GM19324 (cell line): ENCODE data around the gene SGCD.

Source experiments
- ATAC-seq: cut with Tn5 transposase; IDR thresholded peaks from one replicate; pipeline ENCODE4 v1.9.1; 2021; ENCODE audit warnings: mild to moderate bottlenecking, moderate library complexity; ENCODE audit not compliant: unreplicated experiment, low FRiP score

The SGCD gene

DNA sequence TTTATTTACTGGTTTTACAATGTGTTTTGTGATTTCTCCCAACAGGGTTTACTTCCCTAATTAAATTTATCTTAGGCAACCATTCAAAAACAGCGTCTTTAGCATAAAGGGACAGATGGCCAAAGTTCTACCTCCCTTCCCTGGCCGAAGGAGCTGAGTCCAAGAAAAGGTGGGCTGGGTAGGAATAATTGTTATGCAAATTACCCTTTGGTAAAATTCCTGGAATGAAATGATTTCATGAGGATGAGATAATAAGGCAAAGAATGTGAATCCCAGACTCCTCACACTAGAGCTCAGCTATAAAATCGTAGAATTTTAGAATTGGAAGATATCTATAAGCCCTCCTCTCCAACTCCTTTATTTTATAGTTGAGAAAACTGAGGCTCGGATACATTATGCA lies 119.6 kb downstream of the SGCD start:
- no peak for ATAC-seq

DNA sequence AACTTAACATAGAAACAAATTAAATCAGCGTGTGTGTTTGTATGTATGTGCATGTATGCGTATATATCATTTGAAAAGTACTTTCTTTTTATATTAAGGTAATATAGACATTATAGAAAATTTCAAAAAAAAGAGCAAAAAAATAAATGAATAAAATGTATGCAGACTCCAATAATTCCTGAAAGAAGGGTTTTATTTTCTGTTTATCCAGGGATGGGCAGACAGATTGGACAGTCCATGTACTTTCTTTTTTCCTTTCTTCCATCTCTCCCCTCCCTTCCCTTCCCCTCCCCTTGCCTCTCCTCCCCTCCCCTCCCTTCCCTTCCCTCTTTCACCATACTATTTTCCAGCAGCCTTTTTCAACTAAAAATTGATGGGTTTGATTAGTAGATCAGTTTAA lies 123.8 kb downstream of the SGCD start:
- no peak for ATAC-seq

GRCh38 chr5:156451505-156451904 lies 124.5 kb downstream of the SGCD start:
- no peak for ATAC-seq

- peak; percentile 57 for ATAC-seq
These were observed 129.9 kb downstream of the SGCD start for GRCh38 chr5:156456857-156457256.

- no peak for ATAC-seq
These were observed 132.9 kb downstream of the SGCD start for GRCh38 chr5:156459812-156460385.

- ATAC-seq: no peak
These were observed 133.5 kb downstream of the SGCD start for GRCh38 chr5:156460471-156460870.

DNA sequence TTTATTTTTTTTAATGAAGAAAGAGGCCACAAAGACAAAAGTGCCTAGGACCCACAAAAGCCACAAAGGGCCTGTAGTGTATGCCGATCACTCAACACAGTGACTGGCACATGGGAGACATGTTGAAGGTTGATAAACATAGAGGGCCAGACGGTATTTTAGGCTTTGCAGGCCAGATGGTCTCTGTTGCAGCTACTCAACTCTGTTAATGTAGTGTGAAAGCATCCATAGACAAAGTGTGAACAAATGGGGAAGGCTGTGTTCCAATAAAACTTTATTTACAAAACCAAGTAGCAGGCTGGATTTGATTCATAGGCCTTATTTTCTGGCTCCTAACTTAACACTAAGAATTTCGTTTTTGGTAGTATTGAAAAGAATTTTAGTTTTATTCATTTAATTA lies 139.9 kb downstream of the SGCD start:
- no peak for ATAC-seq

GRCh38 chr5:156469636-156470035 lies 142.7 kb downstream of the SGCD start:
- no peak for ATAC-seq

DNA sequence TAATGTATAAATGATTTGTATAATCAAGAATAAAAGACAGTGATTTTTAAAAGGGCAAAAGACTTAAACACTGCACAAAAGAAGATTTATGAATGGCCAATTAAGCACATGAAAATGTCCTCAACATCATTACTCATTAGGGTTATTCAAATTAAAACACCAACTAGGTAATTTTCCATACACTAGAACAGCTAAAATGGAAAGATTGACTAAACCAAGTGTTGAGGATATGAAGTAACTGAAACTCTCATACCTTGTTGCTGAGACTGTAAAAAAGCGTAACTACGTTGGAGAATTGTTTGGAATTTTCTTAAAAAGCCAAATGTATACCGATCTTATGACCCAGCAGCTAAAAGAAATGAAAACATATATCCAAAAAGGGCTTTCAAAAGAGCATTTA lies 144.9 kb downstream of the SGCD start:
- no peak for ATAC-seq

DNA sequence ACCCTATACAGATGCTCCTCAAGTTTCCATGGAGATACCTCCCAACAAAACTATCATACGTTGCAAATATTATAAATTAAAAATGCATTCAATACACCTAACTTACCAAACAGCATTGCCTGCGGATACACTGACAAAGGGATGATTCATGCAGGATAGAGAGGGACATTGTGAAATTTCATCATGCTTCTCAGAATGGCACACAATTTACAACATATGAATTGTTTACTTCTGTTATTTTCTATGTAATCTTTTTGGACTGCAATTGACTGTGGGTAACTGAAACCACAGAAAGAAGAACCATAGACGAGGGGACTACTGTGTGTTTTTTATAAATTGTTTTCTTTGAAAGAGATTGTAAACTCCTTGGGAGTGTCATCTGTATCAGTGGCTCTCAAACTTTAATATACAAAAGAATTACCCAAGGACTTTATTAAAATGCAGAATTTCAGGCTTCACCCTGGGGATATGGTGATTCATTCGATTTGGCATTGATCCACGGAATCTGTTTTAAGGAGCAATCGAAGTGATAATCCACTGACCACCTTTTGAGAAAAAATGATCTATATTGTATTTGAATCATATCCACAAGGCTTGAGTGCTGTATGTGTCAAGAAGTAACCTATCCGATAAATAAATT lies 146.4 kb downstream of the SGCD start:
- no peak for ATAC-seq

- no peak for ATAC-seq
These were observed 147.3 kb downstream of the SGCD start for GRCh38 chr5:156474251-156474650.

DNA sequence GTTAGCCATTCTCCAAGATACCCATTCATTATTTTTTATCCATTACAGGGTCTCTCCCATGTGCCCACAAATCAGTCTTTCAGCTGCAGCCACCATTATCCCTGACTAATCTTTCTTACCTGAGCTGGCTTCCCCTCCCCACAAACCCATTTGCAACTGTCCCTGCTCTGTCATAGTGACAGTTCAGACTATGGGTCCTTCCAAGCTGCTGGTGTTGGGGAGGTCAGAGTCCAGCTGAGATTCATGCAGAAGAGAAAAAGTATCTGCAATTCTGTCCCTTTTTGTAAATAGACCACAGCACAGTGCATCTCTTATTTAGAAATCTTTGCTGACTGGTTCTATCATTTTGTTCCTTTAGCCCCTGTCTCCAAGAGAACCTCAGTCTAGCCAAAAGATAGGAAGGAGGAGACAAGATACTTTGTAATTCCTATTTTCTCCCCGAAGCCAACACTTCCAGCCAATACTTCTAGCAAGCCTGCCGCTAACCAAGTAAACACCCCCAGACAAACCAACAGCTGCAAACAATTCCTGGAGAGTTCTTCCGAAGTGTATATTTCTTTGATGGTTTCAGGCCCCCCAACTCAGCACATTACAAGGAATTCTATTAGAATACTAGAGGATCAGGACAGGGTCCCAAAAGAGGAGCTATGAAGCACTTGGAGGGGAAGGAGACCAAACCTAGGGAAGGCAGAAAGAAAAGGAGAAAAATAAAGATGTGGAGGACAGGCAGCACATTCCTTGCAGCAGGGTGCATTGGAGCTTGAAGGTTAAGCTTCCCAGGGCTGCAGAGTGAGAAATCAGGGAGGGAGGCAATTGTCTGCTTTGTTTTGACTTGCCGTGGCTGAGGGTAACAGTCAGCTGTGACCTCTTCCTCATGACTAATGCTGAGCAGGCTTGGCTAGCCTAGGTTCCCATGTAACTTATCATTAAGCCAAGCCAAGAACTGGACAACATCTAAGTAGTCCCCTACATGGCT lies 148.5 kb downstream of the SGCD start:
- no peak for ATAC-seq

GRCh38 chr5:156476158-156476551 lies 149.2 kb downstream of the SGCD start:
- no peak for ATAC-seq

GRCh38 chr5:156476678-156477077 lies 149.7 kb downstream of the SGCD start:
- ATAC-seq: no peak

DNA sequence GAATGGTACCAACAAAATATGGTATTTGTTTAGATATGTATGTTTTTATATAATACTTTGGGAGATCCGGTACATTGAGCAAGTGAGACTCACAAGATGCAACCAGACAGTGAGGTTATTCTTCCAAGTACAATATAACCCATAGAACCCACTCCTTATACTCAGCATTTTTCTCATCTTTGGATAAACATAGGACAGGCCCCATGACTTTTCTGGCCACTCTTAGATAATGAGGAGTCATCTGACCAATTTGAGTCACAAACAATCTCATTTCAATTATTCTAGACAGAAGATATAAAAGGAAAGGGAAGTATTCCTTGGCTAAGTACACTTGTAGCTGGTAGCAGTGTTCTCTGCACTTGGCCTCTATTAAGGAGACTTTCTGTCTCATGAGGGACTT lies 150.2 kb downstream of the SGCD start:
- ATAC-seq: no peak

GRCh38 chr5:156479849-156480248 lies 152.9 kb downstream of the SGCD start:
- no peak for ATAC-seq

DNA sequence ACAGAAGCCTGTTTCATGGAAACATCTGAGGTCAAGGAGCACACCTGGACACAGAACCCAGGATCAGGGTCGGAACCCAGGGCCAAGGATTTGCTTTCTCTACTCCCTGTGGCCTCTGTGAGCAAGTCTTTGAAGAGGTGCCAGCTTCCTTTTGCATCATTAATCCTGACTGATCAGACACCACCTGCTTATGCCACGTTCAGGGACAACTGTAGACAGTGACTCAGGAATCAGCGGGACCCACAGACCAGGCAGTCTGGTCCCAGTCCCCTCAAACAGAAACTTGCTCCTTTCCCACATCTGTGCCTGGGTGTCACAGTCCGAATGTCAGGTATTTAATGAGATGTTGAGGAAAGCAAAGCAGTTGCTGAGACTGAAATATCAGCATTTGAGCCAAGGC lies 154.8 kb downstream of the SGCD start:
- no peak for ATAC-seq

GRCh38 chr5:156482818-156483217 lies 155.9 kb downstream of the SGCD start:
- ATAC-seq: no peak

GRCh38 chr5:156486394-156487238 lies 159.7 kb downstream of the SGCD start:
- no peak for ATAC-seq

- ATAC-seq: no peak
These were observed 164.8 kb downstream of the SGCD start for GRCh38 chr5:156491766-156492165.

DNA sequence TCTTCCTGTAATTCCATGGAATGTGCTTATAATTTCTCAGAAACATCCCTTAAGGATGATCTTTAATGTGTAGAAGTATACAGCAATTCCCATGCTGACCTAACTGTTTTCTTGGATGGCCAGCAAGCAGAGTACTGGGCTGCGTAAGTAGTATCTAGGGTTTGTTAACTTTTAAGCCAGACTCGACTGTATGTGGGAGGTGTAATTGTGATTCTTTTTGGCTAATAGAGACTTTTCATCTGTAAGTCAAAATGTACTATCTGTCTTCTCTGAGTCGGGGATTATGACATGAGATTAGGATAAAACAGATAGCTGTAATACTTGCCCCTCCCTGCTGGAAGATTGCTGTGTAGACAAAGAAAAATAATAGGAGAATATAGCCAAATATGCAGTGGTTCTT lies 169.3 kb downstream of the SGCD start:
- ATAC-seq: no peak
